HFFc6 (cell line): Measurements from ENCODE around the gene CMBL. TPM values are rescaled to one million over a fixed set of nuclear protein-coding genes. Genes with fewer than 3 reads are reported as not detected.

Source experiments
- DNase-seq: peaks from one replicate; pipeline ENCODE4 v3.0.0-alpha.2; 2018
- H3K27ac Mint-ChIP-seq: 2 replicates; pipeline ENCODE4 v1.8.0; 2020; ENCODE audit warnings: mild to moderate bottlenecking, mixed read lengths
- H3K27me3 Mint-ChIP-seq: 2 replicates; pipeline ENCODE4 v1.8.0; 2021; ENCODE audit warnings: mild to moderate bottlenecking, moderate library complexity, mixed read lengths; ENCODE audit not compliant: insufficient read depth
- H3K36me3 Mint-ChIP-seq: 2 replicates; pipeline ENCODE4 v1.8.0; 2021; ENCODE audit warnings: low read depth, mixed read lengths
- H3K4me1 Mint-ChIP-seq: 2 replicates; pipeline ENCODE4 v1.8.0; 2020; ENCODE audit warnings: low read depth, mixed read lengths
- H3K4me3 Mint-ChIP-seq: 2 replicates; pipeline ENCODE4 v1.8.0; 2020; ENCODE audit warnings: mild to moderate bottlenecking, moderate library complexity, mixed read lengths
- H3K9me3 Mint-ChIP-seq: 2 replicates; pipeline ENCODE4 v1.8.0; 2020; ENCODE audit warnings: mild to moderate bottlenecking, mixed read lengths
- CTCF ChIP-seq: fragments of 200-600 bp; sonication (generic); IDR thresholded peaks from 2 replicates; pipeline ENCODE4 v1.5.0; 2021; ENCODE audit warnings: antibody characterized with exemption, mild to moderate bottlenecking
- total RNA-seq, 6 experiments: library from RNA; stranded (reverse); fragmentation: NEBNext Ultra II Directional; extraction: Animal tissue kit (Norgen Biotek cat#: 25700); gene quantifications; 2 replicates in 1 of 6; 3 replicates in 5 of 6; pipeline ENCODE4 v1.2.3, GENCODE V29; 2021

Gene CMBL
- total RNA-seq, 6 experiments from 2014 or later: 30.2 to 39.0 (median 38.0) TPM

- no peak for TF ChIP-seq CTCF
- Mint-ChIP-seq H3K4me3 (no peak overlapping the region), H3K36me3 (no peaks in the 10 kb centered on the region), H3K9me3 (no peaks in the 10 kb centered on the region), H3K27me3 (peaks cover 3% of the 10 kb centered on the region; the same call in 1 of the 2 replicates), H3K4me1 (peaks cover 4% of the 10 kb centered on the region), H3K27ac (no peak overlapping the region)
- no peak for DNase-seq
Measured at GRCh38 chr5:10337107-10337506, 29.4 kb upstream of the CMBL start.

DNA sequence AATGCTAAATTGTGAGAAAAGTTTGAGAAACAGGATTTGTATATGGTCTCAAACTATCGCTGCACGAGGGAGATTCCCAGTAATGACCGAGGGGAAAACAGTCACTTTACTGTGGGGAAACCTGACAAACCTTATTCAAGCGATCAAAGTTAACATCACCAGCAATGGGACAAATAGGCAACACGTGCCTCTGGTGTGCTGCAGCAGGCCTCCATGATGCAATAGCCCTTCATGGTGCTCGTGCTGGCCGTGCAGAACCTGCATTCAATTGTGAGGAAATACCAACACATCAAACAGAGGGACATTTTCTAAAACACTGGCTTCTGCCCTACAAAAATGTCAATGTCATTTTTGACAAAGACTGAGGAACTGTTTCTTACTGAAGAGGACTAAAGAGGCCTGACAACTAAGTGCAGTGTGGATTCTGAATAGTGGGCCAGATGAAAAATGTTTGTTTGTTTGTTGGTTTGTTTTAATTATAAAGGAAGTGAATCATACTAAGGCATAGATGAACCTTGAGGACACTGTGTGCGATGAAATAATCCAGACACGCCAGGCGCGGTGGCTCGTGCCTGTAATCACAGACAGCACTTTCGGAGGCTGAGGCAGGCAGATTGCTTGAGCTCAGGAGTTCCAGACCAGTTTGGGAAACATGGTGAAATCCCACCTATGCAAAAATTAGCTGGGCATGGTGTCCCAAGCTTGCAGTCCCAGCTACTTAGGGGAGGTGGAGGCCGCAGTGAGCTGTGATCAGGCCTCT is 28.2 kb upstream of the CMBL start:
- H3K36me3 Mint-ChIP-seq: no peaks in the 10 kb centered on the region
- no peak overlapping the region for H3K4me3 Mint-ChIP-seq
- no peak overlapping the region for H3K27ac Mint-ChIP-seq
- no peak for TF ChIP-seq CTCF
- H3K27me3 Mint-ChIP-seq: peaks cover 3% of the 10 kb centered on the region; the same call in 1 of the 2 replicates
- no peak for DNase-seq
- peaks cover 16% of the 10 kb centered on the region for H3K4me1 Mint-ChIP-seq
- H3K9me3 Mint-ChIP-seq: no peaks in the 10 kb centered on the region

DNA sequence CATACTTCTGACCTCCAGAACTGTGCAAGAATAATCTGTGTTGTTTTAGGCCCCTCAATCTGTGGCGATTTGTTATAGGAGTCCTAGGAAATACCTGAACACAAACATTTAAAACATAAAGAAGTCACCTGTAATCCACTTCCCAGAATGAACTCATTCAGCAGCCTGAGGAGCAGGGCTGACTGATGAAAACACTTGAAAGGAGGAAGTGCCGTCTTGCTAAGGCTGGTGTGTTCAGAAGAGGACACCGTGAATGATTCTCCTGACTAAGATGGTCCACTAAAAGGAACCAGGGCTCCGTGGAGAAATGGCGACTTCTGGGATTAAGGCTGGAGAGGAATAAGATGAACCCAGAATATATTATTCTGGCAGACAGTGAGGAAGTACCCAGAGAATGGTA is 27.1 kb upstream of the CMBL start:
- Mint-ChIP-seq H3K36me3 (no peaks in the 10 kb centered on the region), H3K4me3 (peak overlapping the region; percentile 24; the same call in 1 of the 2 replicates), H3K4me1 (peaks cover 27% of the 10 kb centered on the region), H3K27me3 (peaks cover 4% of the 10 kb centered on the region), H3K9me3 (no peaks in the 10 kb centered on the region), H3K27ac (no peak overlapping the region)
- TF ChIP-seq CTCF: no peak
- DNase-seq: no peak

DNA sequence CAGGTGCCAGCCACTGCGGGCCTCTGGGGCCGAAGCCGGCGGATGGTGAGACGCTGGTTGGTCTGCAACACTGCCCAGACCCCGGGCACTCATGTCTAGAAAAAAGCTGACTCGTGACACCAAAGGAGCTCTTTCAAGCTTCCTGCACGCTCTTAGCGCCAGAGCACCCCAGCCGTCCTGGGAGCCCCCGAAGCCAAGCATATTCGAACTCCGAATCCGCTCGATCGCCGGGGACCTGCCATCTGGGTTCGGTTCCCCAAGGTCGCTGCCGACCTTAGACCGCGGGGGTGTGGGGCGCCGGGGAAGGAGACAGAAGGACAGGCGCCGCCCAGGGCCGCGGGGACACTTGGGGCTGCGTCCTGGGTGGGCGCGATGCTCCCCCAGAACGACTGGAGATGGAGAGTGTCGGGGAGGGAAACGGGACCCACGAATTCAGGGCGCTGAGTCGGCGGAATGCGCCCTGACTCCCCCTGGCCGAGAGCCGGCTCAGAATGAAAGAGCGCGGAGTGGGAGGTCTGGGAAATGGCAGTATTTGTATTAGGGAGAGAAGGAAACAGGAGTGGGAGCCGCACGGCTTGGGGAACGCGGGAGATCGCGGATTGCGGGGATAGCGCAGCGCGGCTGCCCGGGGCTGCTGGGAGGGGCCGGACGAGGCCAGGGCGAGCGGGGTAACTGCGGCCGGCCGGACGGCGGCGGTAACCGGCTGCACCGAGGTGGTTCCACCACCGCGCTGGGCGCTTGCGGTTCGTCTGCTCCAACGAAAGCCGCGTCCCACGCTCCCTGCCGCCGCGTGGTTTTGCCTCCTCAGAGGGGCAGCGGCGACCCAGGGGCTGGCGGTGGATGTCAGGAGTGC is 25.7 kb upstream of the CMBL start:
- peak overlapping the region; percentile 72 for H3K27ac Mint-ChIP-seq
- peaks cover 2% of the 10 kb centered on the region for H3K27me3 Mint-ChIP-seq
- DNase-seq: no peak
- no peaks in the 10 kb centered on the region for H3K36me3 Mint-ChIP-seq
- peak overlapping the region; percentile 95 for H3K4me3 Mint-ChIP-seq
- H3K9me3 Mint-ChIP-seq: no peaks in the 10 kb centered on the region
- H3K4me1 Mint-ChIP-seq: peaks cover 41% of the 10 kb centered on the region
- TF ChIP-seq CTCF: peak; percentile 41

- Mint-ChIP-seq H3K4me1 (peaks cover 46% of the 10 kb centered on the region), H3K4me3 (no peak overlapping the region), H3K9me3 (no peaks in the 10 kb centered on the region), H3K27ac (no peak overlapping the region), H3K27me3 (peaks cover 2% of the 10 kb centered on the region), H3K36me3 (no peaks in the 10 kb centered on the region)
- no peak for TF ChIP-seq CTCF
- no peak for DNase-seq
Measured at GRCh38 chr5:10332301-10332700, 24.6 kb upstream of the CMBL start.
